GM23338 (cell line): Measurements from ENCODE around the gene RNF212B. TPM values are rescaled to one million over a fixed set of nuclear protein-coding genes. Genes with fewer than 3 reads are reported as not detected.
A peak's percentile ranks its signal among the peaks of the same experiment; 100 is the strongest.

Source experiments
- ATAC-seq: fragments of 200-7000 bp; cut with Tn5 transposase; 3 replicates; pipeline ENCODE4 v1.9.1; 2020
- DNase-seq: peaks from one replicate; pipeline ENCODE4 v3.0.0-alpha.2; 2015; ENCODE audit warnings: low spot score
- H2AFZ ChIP-seq: fragments of 200-600 bp; sonication (generic); 2 replicates; pipeline ENCODE4 v1.8.0; 2016; ENCODE audit warnings: antibody characterized with exemption, mild to moderate bottlenecking, moderate library complexity
- H3F3A ChIP-seq: fragments of 200-600 bp; sonication (generic); replicated peaks from 2 replicates; pipeline ENCODE4 v1.8.0; 2017; ENCODE audit warnings: antibody characterized with exemption, mixed run types, low read depth
- H3K27ac ChIP-seq: fragments of 200-600 bp; sonication (generic); 2 replicates; pipeline ENCODE4 v1.6.1; 2016; ENCODE audit warnings: low read depth
- H3K27me3 ChIP-seq: fragments of 200-600 bp; sonication (generic); 2 replicates; pipeline ENCODE4 v1.8.0; 2016; ENCODE audit warnings: mild to moderate bottlenecking, mixed run types, moderate library complexity; ENCODE audit not compliant: insufficient read depth
- H3K36me3 ChIP-seq: fragments of 200-600 bp; sonication (generic); 2 replicates; pipeline ENCODE4 v1.8.0; 2016; ENCODE audit warnings: mild to moderate bottlenecking; ENCODE audit not compliant: insufficient read depth
- H3K4me1 ChIP-seq: fragments of 200-600 bp; sonication (generic); 2 replicates; pipeline ENCODE4 v1.8.0; 2016; ENCODE audit warnings: mild to moderate bottlenecking, moderate library complexity; ENCODE audit not compliant: insufficient read depth
- H3K4me2 ChIP-seq: fragments of 200-600 bp; sonication (generic); 2 replicates; pipeline ENCODE4 v1.7.1; 2017; ENCODE audit warnings: mixed run types
- H3K4me3 ChIP-seq: fragments of 200-600 bp; sonication (generic); 2 replicates; pipeline ENCODE4 v1.6.1; 2016; ENCODE audit warnings: mixed run types
- H3K79me2 ChIP-seq: fragments of 200-600 bp; sonication (generic); replicated peaks from 2 replicates; pipeline ENCODE4 v1.8.0; 2017; ENCODE audit warnings: mild to moderate bottlenecking; ENCODE audit not compliant: insufficient read depth
- H3K9me2 ChIP-seq: fragments of 200-600 bp; sonication (generic); 2 replicates; pipeline ENCODE4 v1.8.0; 2017; ENCODE audit not compliant: insufficient read depth
- H4K20me1 ChIP-seq: fragments of 200-600 bp; sonication (generic); replicated peaks from 2 replicates; pipeline ENCODE4 v1.8.0; 2017; ENCODE audit warnings: mild to moderate bottlenecking; ENCODE audit not compliant: insufficient read depth
- H3K27ac Mint-ChIP-seq: 2 replicates; pipeline ENCODE4 v1.8.0; 2020; ENCODE audit warnings: inconsistent platforms, mild to moderate bottlenecking, moderate library complexity, mixed read lengths
- H3K27me3 Mint-ChIP-seq: 3 replicates; pipeline ENCODE4 v1.8.0; 2022; ENCODE audit warnings: low read depth, mild to moderate bottlenecking, moderate library complexity, mixed read lengths, inconsistent platforms; ENCODE audit not compliant: insufficient read depth, poor library complexity
- H3K36me3 Mint-ChIP-seq: 3 replicates; pipeline ENCODE4 v1.8.0; 2021; ENCODE audit warnings: low read depth, mild to moderate bottlenecking, inconsistent platforms, moderate library complexity, mixed read lengths
- H3K4me1 Mint-ChIP-seq: 3 replicates; pipeline ENCODE4 v1.8.0; 2020; ENCODE audit warnings: mild to moderate bottlenecking, inconsistent platforms, mixed read lengths
- H3K4me3 Mint-ChIP-seq: 3 replicates; pipeline ENCODE4 v1.8.0; 2021; ENCODE audit warnings: moderate library complexity, mild to moderate bottlenecking, inconsistent platforms, mixed read lengths
- H3K9me3 Mint-ChIP-seq: 3 replicates; pipeline ENCODE4 v1.8.0; 2020; ENCODE audit warnings: moderate library complexity, mild to moderate bottlenecking, inconsistent platforms, mixed read lengths
- CREB1 ChIP-seq: fragments of 250-450 bp; sonication (Bioruptor Pico); IDR thresholded peaks from 2 replicates; pipeline ENCODE4 v1.5.0; 2020; ENCODE audit warnings: low read depth, mild to moderate bottlenecking, moderate library complexity
- EZH2 ChIP-seq: fragments of 200-600 bp; sonication (generic); IDR thresholded peaks from one replicate; pipeline ENCODE4 v1.8.0; 2017; ENCODE audit warnings: antibody characterized with exemption, mild to moderate bottlenecking, low read depth; ENCODE audit not compliant: unreplicated experiment
- EZH2phosphoT487 ChIP-seq: fragments of 200-600 bp; sonication (generic); IDR thresholded peaks from one replicate; pipeline ENCODE4 v1.8.1; 2018; ENCODE audit warnings: antibody characterized with exemption; ENCODE audit not compliant: unreplicated experiment
- JUNB ChIP-seq: IDR thresholded peaks from one replicate; pipeline ENCODE4 v1.6.1; 2016; ENCODE audit warnings: antibody characterized with exemption; ENCODE audit not compliant: unreplicated experiment
- NANOG ChIP-seq: IDR thresholded peaks from 2 replicates; pipeline ENCODE4 v1.6.1; 2016; ENCODE audit warnings: antibody characterized with exemption, borderline replicate concordance
- POLR2AphosphoS5 ChIP-seq: IDR thresholded peaks from 2 replicates; pipeline ENCODE4 v1.6.1; 2016; ENCODE audit warnings: antibody characterized with exemption, low read depth
- REST ChIP-seq: IDR thresholded peaks from one replicate; pipeline ENCODE4 v1.6.1; 2018; ENCODE audit warnings: antibody characterized with exemption; ENCODE audit not compliant: unreplicated experiment
- ZNF114 ChIP-seq: fragments of 250-450 bp; sonication (Bioruptor Pico); IDR thresholded peaks from 2 replicates; pipeline ENCODE4 v1.5.0; 2020; ENCODE audit warnings: mild to moderate bottlenecking, moderate library complexity
- ZNF331 ChIP-seq: fragments of 250-450 bp; sonication (Bioruptor Pico); IDR thresholded peaks from 2 replicates; pipeline ENCODE4 v1.5.0; 2020; ENCODE audit warnings: low read depth, mild to moderate bottlenecking, moderate library complexity
- ZNF462 ChIP-seq: fragments of 250-450 bp; sonication (Bioruptor Pico); IDR thresholded peaks from 2 replicates; pipeline ENCODE4 v1.5.0; 2020; ENCODE audit warnings: mild to moderate bottlenecking, moderate library complexity
- polyA plus RNA-seq: library from polyadenylated mRNA; unstranded; fragments of >200 nt; fragmentation: Nextera tagmentation; extraction: Ambion mirVana; gene quantifications from 2 replicates; pipeline ENCODE4 v1.2.1, GENCODE V29; 2016
- total RNA-seq: library from RNA; depleted of rRNA; stranded (reverse); fragments of >200 nt; shearing (Covaris generic); gene quantifications from 2 replicates; pipeline ENCODE4 v1.2.3, GENCODE V29; 2014

RNF212B gene
- total and polyA plus RNA-seq, 2 experiments from 2014 or later: not detected

GRCh38 chr14:23316300-23316699 is 78.6 kb downstream of the RNF212B start:
- no peak for DNase-seq
- Mint-ChIP-seq H3K4me3 (no peak overlapping the region), H3K36me3 (0 out of 3 replicates have a peak, but pooled peaks cover 4% of the 10 kb centered on the region), H3K9me3 (no peaks in the 10 kb centered on the region), H3K27ac (no peak overlapping the region), H3K4me1 (peaks cover 14% of the 10 kb centered on the region), H3K27me3 (peaks cover 7% of the 10 kb centered on the region)
- TF ChIP-seq CREB1 (CRISPR knock-in tag) (no peak), EZH2 (no peak)
- ATAC-seq: no peak
- Histone ChIP-seq H3F3A (peaks cover 11% of the 10 kb centered on the region; the same call in 1 of the 2 replicates), H3K4me2 (no peak overlapping the region), H3K9me2 (peaks cover 7% of the 10 kb centered on the region; the same call in 1 of the 2 replicates), H3K27me3 (no peaks in the 10 kb centered on the region), H3K36me3 (no peaks in the 10 kb centered on the region), H3K4me3 (no peak overlapping the region), H3K79me2 (no peaks in the 10 kb centered on the region), H2AFZ (no peak overlapping the region), H3K4me1 (peaks cover 4% of the 10 kb centered on the region; the same call in 1 of the 2 replicates), H3K27ac (no peak overlapping the region), H4K20me1 (no peaks in the 10 kb centered on the region; the same call in 1 of the 2 replicates)

GRCh38 chr14:23319746-23320583 is 82.2 kb downstream of the RNF212B start:
- Histone ChIP-seq H3K9me2 (peaks cover 7% of the 10 kb centered on the region; the same call in 1 of the 2 replicates), H3K4me2 (peak overlapping the region; percentile 53), H3K27me3 (no peaks in the 10 kb centered on the region), H3K27ac (peak overlapping the region; percentile 92), H3F3A (peaks cover 27% of the 10 kb centered on the region; the same call in 1 of the 2 replicates), H3K4me1 (peaks cover 10% of the 10 kb centered on the region), H3K79me2 (peaks cover 21% of the 10 kb centered on the region), H3K4me3 (peak overlapping the region; percentile 44), H4K20me1 (0 out of 2 replicates have a peak, but pooled peaks cover 9% of the 10 kb centered on the region), H2AFZ (no peak overlapping the region), H3K36me3 (peaks cover 25% of the 10 kb centered on the region)
- Mint-ChIP-seq H3K9me3 (no peaks in the 10 kb centered on the region), H3K27ac (peak overlapping the region; percentile 99), H3K4me3 (peak overlapping the region; percentile 83), H3K36me3 (peaks cover 31% of the 10 kb centered on the region), H3K4me1 (peaks cover 26% of the 10 kb centered on the region), H3K27me3 (peaks cover 11% of the 10 kb centered on the region)
- no peak for ATAC-seq
- no peak for DNase-seq
- no peak for TF ChIP-seq POLR2AphosphoS5
- TF ChIP-seq JUNB: no peak
- no peak for TF ChIP-seq EZH2
- no peak for TF ChIP-seq EZH2phosphoT487
- TF ChIP-seq ZNF331 (CRISPR knock-in tag): no peak
- no peak for TF ChIP-seq CREB1 (CRISPR knock-in tag)
- no peak for TF ChIP-seq NANOG
- TF ChIP-seq ZNF114 (CRISPR knock-in tag): no peak
- no peak for TF ChIP-seq REST
- no peak for TF ChIP-seq ZNF462 (CRISPR knock-in tag)
